WI38 (cell line): ENCODE data around the gene CDKN2B-AS1.

Experiments used
- H3K4me3 ChIP-seq: 2 replicates; pipeline ENCODE4 v1.5.1; 2011; ENCODE audit warnings: low read depth, mild to moderate bottlenecking, control low read depth, low read length
- TF ChIP-seq, protein P1 (sequence below): IDR thresholded peaks from 2 replicates; pipeline ENCODE4 v1.5.1; 2012; ENCODE audit warnings: low read depth, mild to moderate bottlenecking, control low read depth, low read length

Gene CDKN2B-AS1

GRCh38 chr9:22088717-22089061 is 94.1 kb downstream of the CDKN2B-AS1 start:
- TF ChIP-seq, protein P1, sequence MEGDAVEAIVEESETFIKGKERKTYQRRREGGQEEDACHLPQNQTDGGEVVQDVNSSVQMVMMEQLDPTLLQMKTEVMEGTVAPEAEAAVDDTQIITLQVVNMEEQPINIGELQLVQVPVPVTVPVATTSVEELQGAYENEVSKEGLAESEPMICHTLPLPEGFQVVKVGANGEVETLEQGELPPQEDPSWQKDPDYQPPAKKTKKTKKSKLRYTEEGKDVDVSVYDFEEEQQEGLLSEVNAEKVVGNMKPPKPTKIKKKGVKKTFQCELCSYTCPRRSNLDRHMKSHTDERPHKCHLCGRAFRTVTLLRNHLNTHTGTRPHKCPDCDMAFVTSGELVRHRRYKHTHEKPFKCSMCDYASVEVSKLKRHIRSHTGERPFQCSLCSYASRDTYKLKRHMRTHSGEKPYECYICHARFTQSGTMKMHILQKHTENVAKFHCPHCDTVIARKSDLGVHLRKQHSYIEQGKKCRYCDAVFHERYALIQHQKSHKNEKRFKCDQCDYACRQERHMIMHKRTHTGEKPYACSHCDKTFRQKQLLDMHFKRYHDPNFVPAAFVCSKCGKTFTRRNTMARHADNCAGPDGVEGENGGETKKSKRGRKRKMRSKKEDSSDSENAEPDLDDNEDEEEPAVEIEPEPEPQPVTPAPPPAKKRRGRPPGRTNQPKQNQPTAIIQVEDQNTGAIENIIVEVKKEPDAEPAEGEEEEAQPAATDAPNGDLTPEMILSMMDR: no peak
- H3K4me3 ChIP-seq: no peak overlapping the region

DNA sequence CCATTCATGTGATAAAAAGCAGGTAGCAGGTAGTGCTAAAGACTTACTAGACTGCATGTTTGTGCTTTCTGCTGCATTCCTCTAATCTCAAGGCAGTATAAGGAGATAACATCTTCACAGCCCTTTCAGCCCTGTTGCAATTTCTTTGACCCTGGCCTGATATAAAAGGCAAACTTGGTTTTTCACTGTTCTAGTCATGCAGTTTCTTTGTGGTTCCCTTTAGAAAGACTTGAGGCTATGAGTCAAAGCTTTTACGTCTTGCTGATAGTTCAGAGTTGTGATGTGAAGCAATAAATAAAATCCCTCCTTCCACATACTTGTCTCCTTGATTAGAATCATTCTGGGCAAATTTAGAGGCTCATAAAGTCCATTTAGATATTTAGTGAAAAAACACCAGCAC is 103.1 kb downstream of the CDKN2B-AS1 start:
- TF ChIP-seq, protein P1: no peak

GRCh38 chr9:22098643-22099332 is 104.2 kb downstream of the CDKN2B-AS1 start:
- TF ChIP-seq, protein P1: no peak
- no peak overlapping the region for H3K4me3 ChIP-seq

More for the DNA sequence above, 103.1 kb downstream of the CDKN2B-AS1 start:
- H3K4me3 ChIP-seq: no peak overlapping the region

- no peak overlapping the region for H3K4me3 ChIP-seq
- TF ChIP-seq, protein P1: no peak
Measured at GRCh38 chr9:22100626-22101025, 106.0 kb downstream of the CDKN2B-AS1 start.

DNA sequence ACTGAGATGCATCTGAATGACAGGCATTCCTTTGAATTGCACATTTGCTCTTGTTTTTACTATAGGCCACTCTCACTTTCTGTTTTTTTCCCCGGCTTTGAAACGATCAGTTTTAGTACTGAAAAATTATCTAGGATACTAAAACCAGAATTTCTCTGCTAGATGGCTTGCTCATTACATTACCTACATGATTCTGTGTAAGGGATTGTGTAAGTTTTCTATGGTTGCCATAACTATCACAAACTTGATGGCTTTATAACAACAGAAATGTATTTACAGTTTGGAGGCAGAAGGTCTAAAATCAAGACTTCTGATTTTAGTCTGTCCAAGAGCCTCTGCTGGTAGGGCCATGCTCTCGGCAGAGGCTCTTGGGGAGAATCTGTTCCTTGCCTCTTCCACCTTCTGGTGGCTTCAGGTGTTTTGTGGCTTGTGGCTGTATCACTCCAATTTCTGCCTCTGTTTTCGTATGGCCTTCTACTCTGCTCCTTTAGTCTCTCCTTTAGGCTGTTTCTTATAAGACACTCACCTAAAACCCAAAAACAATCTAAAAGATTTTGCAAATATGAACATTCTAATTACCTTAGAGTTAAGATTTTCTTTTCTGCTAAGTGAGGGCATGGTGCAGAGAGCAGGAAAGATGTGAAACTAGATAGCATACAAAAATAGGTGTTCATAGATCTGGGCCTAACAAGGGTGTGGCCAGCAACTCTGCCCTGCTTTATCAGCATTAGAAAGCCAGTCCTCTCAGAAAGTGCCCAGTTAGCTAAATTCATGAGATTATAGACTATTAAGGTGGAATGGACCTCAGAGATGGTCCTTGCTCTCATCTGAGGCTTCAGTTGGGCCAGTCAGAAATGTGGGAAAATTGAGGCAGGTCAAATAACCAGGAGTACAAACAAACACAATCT is 107.8 kb downstream of the CDKN2B-AS1 start:
- TF ChIP-seq, protein P1: no peak
- no peak overlapping the region for H3K4me3 ChIP-seq

GRCh38 chr9:22103685-22104575 is 109.3 kb downstream of the CDKN2B-AS1 start:
- TF ChIP-seq, protein P1: no peak
- H3K4me3 ChIP-seq: no peak overlapping the region
